HG02610 (cell line): ENCODE data around the gene IFIT1.
"Not testable (repeated sequence)": the region's sequence is repeated elsewhere in the genome, so short reads cannot be mapped to it uniquely, and the experiment has no call there.

ENCODE experiments used
- ATAC-seq: cut with Tn5 transposase; IDR thresholded peaks from one replicate; pipeline ENCODE4 v1.9.1; 2021; ENCODE audit warnings: mild to moderate bottlenecking, moderate library complexity; ENCODE audit not compliant: unreplicated experiment

Gene IFIT1

GRCh38 chr10:89428877-89429276 is 36.5 kb downstream of the IFIT1 start:
- ATAC-seq = no peak

- no peak for ATAC-seq
These were observed 39.6 kb downstream of the IFIT1 start for GRCh38 chr10:89431977-89432376.

GRCh38 chr10:89438525-89438924 is 46.1 kb downstream of the IFIT1 start:
- ATAC-seq = no peak

- ATAC-seq = no peak
These were observed 48.0 kb downstream of the IFIT1 start for GRCh38 chr10:89440226-89441009.

- ATAC-seq = no peak
These were observed 49.9 kb downstream of the IFIT1 start for GRCh38 chr10:89442289-89442688.

GRCh38 chr10:89444819-89445218 is 52.4 kb downstream of the IFIT1 start:
- ATAC-seq = not testable (repeated sequence)

GRCh38 chr10:89450901-89451300 is 58.5 kb downstream of the IFIT1 start:
- ATAC-seq = no peak

- ATAC-seq = no peak
These were observed 59.8 kb downstream of the IFIT1 start for GRCh38 chr10:89452193-89452592.

GRCh38 chr10:89454561-89455347 is 62.3 kb downstream of the IFIT1 start:
- ATAC-seq = no peak
